T-helper 17 cell (primary cell): ENCODE results near the gene SKA2. TPM values are rescaled to one million over a fixed set of nuclear protein-coding genes. Genes with fewer than 3 reads are reported as not detected.
A peak's percentile ranks its signal among the peaks of the same experiment; 100 is the strongest.

Source experiments
- ATAC-seq: fragments of 150-1000 bp; cut with Tn5 transposase; 2 replicates; pipeline ENCODE4 v1.10.0; 2021; ENCODE audit warnings: mild to moderate bottlenecking, moderate library complexity
- DNase-seq, 3 donors: peaks; one replicate each; pipeline versions ENCODE4 v3.0.0 to v3.0.0-alpha.2; 2020 to 2021
- H3K9me3 ChIP-seq: one replicate; pipeline ENCODE4 v1.7.0; 2013; ENCODE audit warnings: low read length, mild to moderate bottlenecking; ENCODE audit not compliant: control insufficient read depth, poor library complexity, severe bottlenecking
- H3K27ac Mint-ChIP-seq: one replicate; pipeline ENCODE4 v1.8.0; 2022; ENCODE audit warnings: mild to moderate bottlenecking, moderate library complexity, mixed read lengths
- H3K27me3 Mint-ChIP-seq: one replicate; pipeline ENCODE4 v1.8.0; 2022; ENCODE audit warnings: mixed read lengths
- H3K36me3 Mint-ChIP-seq: one replicate; pipeline ENCODE4 v1.8.0; 2022; ENCODE audit warnings: low read depth, mixed read lengths
- H3K4me1 Mint-ChIP-seq: one replicate; pipeline ENCODE4 v1.8.0; 2022; ENCODE audit warnings: mild to moderate bottlenecking, mixed read lengths
- H3K4me3 Mint-ChIP-seq: one replicate; pipeline ENCODE4 v1.8.0; 2022; ENCODE audit warnings: mild to moderate bottlenecking, moderate library complexity, mixed read lengths
- total RNA-seq, 4 donors: library from RNA in 2 of 4; stranded (reverse) in 2 of 4; gene quantifications; one replicate each; pipeline ENCODE4 v1.2.3 and lab custom pipeline; 2022 to 2026

SKA2 gene
- total RNA-seq, 2 donors from 2014 or later = 15.4 to 16.5 TPM

GRCh38 chr17:59172436-59173004 is 17.5 kb upstream of the SKA2 start:
- peaks cover 11% of the 10 kb centered on the region for H3K4me1 Mint-ChIP-seq
- H3K4me3 Mint-ChIP-seq = no peak overlapping the region
- H3K27me3 Mint-ChIP-seq = no peaks in the 10 kb centered on the region
- no peak for DNase-seq
- H3K27ac Mint-ChIP-seq = no peak overlapping the region
- no peak for ATAC-seq
- H3K9me3 ChIP-seq = no peaks in the 10 kb centered on the region
- peaks cover 3% of the 10 kb centered on the region for H3K36me3 Mint-ChIP-seq

DNA sequence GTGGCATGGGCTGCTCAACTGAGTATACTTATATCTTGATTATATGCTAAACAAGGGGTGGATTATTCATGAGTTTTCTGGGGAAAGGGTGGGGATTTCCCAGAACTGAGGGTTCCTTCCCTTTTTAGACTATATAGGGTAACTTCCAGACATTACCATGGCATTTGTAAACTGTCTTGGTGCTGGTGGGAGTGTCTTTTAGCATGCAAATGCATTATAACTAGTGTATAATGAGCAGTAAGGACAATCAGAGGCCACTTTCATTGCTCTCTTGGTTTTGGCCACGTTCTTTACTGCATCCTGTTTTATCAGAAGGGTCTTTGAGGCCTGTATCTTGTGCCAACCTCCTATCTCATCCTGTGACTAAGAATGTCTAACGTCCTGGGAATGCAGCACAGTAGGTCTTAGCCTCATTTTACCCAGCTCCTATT is 12.6 kb upstream of the SKA2 start:
- no peaks in the 10 kb centered on the region for H3K27me3 Mint-ChIP-seq
- H3K9me3 ChIP-seq = no peaks in the 10 kb centered on the region
- no peak overlapping the region for H3K4me3 Mint-ChIP-seq
- peaks cover 7% of the 10 kb centered on the region for H3K4me1 Mint-ChIP-seq
- H3K27ac Mint-ChIP-seq = no peak overlapping the region
- no peak for ATAC-seq
- H3K36me3 Mint-ChIP-seq = no peaks in the 10 kb centered on the region
- DNase-seq = no peak

GRCh38 chr17:59165933-59166342 is 11.0 kb upstream of the SKA2 start:
- no peaks in the 10 kb centered on the region for H3K36me3 Mint-ChIP-seq
- peak; percentile 90 for ATAC-seq
- DNase-seq = peak in 1 of 3 donors; percentile 24
- H3K4me3 Mint-ChIP-seq = no peak overlapping the region
- no peak overlapping the region for H3K27ac Mint-ChIP-seq
- no peaks in the 10 kb centered on the region for H3K9me3 ChIP-seq
- peaks cover 9% of the 10 kb centered on the region for H3K4me1 Mint-ChIP-seq
- no peaks in the 10 kb centered on the region for H3K27me3 Mint-ChIP-seq

DNA sequence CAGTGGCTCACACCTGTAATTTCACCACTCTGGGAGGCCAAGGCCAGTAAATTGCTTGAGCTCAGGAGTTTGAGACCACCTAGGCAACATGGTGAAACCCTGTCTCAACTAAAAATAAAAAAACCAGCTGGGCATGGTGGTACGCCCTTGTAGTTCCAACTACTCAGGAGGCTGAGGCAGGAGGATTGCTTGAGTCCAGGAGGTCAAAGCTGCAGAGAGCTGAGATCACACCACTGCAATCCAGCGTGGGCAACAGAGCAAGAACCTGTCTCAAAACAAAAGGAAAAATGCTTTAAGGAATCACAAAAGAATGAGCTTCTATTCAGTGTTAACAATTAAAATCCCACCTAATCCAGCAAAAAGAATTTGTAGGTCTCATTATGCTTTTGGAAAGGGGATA is 6.5 kb upstream of the SKA2 start:
- Mint-ChIP-seq H3K36me3 (no peaks in the 10 kb centered on the region), H3K4me3 (no peak overlapping the region), H3K27ac (peak overlapping the region; percentile 85), H3K4me1 (peaks cover 13% of the 10 kb centered on the region), H3K27me3 (no peaks in the 10 kb centered on the region)
- ATAC-seq = no peak
- no peak for DNase-seq
- H3K9me3 ChIP-seq = no peaks in the 10 kb centered on the region

- H3K9me3 ChIP-seq = no peaks in the 10 kb centered on the region
Observed at GRCh38 chr17:59160157-59161025, 5.4 kb upstream of the SKA2 start.

DNA sequence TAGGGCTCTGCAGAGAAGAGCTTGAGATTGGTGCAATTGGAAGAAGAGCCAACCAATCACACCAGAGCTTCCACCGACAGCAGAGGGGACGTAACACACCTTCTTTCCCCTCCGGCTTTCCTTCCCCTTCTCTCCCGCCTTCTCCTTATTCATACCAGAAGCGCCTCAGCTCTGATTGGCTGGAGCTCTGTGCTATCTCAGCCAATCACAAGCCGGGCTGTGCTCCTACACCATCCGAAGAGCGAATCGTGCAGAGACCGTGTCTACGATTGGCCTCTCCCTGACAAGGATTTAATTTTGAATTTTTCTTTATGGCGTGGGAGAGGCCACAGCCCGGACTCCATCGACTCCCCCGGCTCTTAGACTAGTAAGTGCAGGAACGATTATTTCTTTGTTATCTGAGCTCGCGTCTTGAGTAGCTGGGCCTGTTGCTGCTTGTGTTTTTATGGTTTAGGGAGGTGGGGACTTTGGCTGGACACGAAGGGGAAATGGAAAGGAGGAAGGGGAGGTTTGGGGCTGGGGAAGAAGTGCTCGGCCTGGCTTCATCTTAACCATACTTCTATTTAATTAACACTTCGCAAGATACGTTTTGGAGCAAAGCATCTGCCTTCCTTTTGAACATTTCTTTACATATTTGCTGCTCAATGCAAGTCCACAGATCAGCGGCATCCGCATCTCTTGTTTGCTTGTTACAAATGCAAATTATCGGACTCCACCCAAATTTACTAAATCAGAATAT is 622 bp upstream of the SKA2 start, which contains the start of gene PRR11:
Gene PRR11 (plus strand): TSS at position 308 of the 739 bp plus-strand sequence. CDS start 14,007 bp downstream, outside the sequence.
- H3K27me3 Mint-ChIP-seq = no peaks in the 10 kb centered on the region
- H3K36me3 Mint-ChIP-seq = no peaks in the 10 kb centered on the region
- peaks cover 25% of the 10 kb centered on the region for H3K4me1 Mint-ChIP-seq
- no peaks in the 10 kb centered on the region for H3K9me3 ChIP-seq
- ATAC-seq (peak; percentile 88), DNase-seq (peak; percentile 76 to 90 (median 79))
- H3K27ac Mint-ChIP-seq = no peak within 1 kb of the TSS
- H3K4me3 Mint-ChIP-seq = peak within 1 kb of the TSS; percentile 5

More at GRCh38 chr17:59160157-59161025, 5.4 kb upstream of the SKA2 start:
- Mint-ChIP-seq H3K27ac (peak overlapping the region; percentile 85), H3K27me3 (no peaks in the 10 kb centered on the region), H3K4me1 (peaks cover 10% of the 10 kb centered on the region), H3K36me3 (no peaks in the 10 kb centered on the region), H3K4me3 (peak overlapping the region; percentile 39)
- no peak for DNase-seq
- ATAC-seq = no peak

- no peak overlapping the region for H3K4me3 Mint-ChIP-seq
- peaks cover 27% of the 10 kb centered on the region for H3K4me1 Mint-ChIP-seq
- no peaks in the 10 kb centered on the region for H3K27me3 Mint-ChIP-seq
- H3K36me3 Mint-ChIP-seq = no peaks in the 10 kb centered on the region
- H3K27ac Mint-ChIP-seq = no peak overlapping the region
- DNase-seq = peak in 2 of 3 donors; percentile 16 to 21
- no peaks in the 10 kb centered on the region for H3K9me3 ChIP-seq
- no peak for ATAC-seq
Observed at GRCh38 chr17:59154292-59154720, 680 bp downstream of the SKA2 start.

- no peaks in the 10 kb centered on the region for H3K9me3 ChIP-seq
- Mint-ChIP-seq H3K4me3 (no peak overlapping the region), H3K27ac (no peak overlapping the region), H3K27me3 (no peaks in the 10 kb centered on the region), H3K4me1 (peaks cover 24% of the 10 kb centered on the region), H3K36me3 (no peaks in the 10 kb centered on the region)
- no peak for DNase-seq
- ATAC-seq = no peak
Observed at GRCh38 chr17:59152925-59153324, 2.1 kb downstream of the SKA2 start.

DNA sequence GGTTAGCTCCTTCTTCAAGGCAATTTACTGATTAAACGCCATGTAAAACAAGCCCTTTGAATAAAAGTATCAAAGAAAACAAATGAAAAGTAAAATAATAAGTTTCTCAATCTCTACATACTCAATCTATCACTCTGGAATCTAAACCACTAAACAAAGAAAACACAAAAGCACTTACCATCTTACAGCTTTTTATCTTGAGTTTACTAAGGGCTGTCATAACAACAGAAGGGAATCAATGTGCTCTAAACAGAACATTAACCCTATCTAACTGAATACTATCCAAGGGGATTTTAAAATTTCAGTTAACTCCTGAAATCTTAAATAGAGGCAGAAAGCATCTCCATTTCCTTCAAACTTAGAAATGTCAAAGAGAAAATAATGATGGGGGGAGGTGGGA is 3.4 kb downstream of the SKA2 start:
- Mint-ChIP-seq H3K27me3 (no peaks in the 10 kb centered on the region), H3K36me3 (no peaks in the 10 kb centered on the region), H3K27ac (peak overlapping the region; percentile 72), H3K4me1 (peaks cover 22% of the 10 kb centered on the region), H3K4me3 (no peak overlapping the region)
- no peaks in the 10 kb centered on the region for H3K9me3 ChIP-seq
- DNase-seq (no peak), ATAC-seq (no peak)

GRCh38 chr17:59151006-59151405 is 4.0 kb downstream of the SKA2 start:
- no peaks in the 10 kb centered on the region for H3K36me3 Mint-ChIP-seq

GRCh38 chr17:59149841-59150511 is 5.0 kb downstream of the SKA2 start:
- peaks cover 22% of the 10 kb centered on the region for H3K4me1 Mint-ChIP-seq
- ATAC-seq (peak; percentile 10), DNase-seq (no peak)
- no peaks in the 10 kb centered on the region for H3K27me3 Mint-ChIP-seq
- no peaks in the 10 kb centered on the region for H3K36me3 Mint-ChIP-seq
- no peaks in the 10 kb centered on the region for H3K9me3 ChIP-seq
- H3K4me3 Mint-ChIP-seq = no peak overlapping the region
- H3K27ac Mint-ChIP-seq = peak overlapping the region; percentile 4

More at GRCh38 chr17:59151006-59151405, 4.0 kb downstream of the SKA2 start:
- H3K27me3 Mint-ChIP-seq = no peaks in the 10 kb centered on the region
- peak overlapping the region; percentile 72 for H3K27ac Mint-ChIP-seq
- DNase-seq = no peak
- ATAC-seq = no peak
- H3K9me3 ChIP-seq = no peaks in the 10 kb centered on the region
- H3K4me3 Mint-ChIP-seq = no peak overlapping the region
- peaks cover 22% of the 10 kb centered on the region for H3K4me1 Mint-ChIP-seq

DNA sequence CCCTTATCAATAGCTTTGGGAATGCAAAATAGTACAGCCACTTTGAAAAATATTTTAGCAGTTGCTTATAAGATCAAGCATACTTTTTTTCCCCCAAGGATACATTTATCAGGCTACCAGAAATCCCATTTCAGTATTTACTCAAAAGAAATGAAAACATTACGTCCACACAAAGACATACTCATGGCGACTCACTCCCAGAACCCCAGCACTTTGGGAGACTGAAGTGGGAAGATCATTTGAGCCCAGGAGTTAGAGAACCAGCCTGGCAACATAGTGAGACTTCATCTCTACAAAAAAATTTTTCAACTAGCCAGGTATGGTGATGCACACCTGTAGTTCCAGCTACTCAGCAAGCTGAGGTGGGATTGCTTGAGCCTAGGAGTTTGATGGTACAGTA is 5.9 kb downstream of the SKA2 start:
- no peaks in the 10 kb centered on the region for H3K27me3 Mint-ChIP-seq
- H3K4me1 Mint-ChIP-seq = peaks cover 22% of the 10 kb centered on the region
- H3K27ac Mint-ChIP-seq = peak overlapping the region; percentile 4
- DNase-seq = no peak
- H3K9me3 ChIP-seq = no peaks in the 10 kb centered on the region
- no peaks in the 10 kb centered on the region for H3K36me3 Mint-ChIP-seq
- no peak for ATAC-seq
- no peak overlapping the region for H3K4me3 Mint-ChIP-seq
